Neural cell (in vitro differentiated cells): ENCODE results near the gene PRIMPOL. TPM values are rescaled to one million over a fixed set of nuclear protein-coding genes. Genes with fewer than 3 reads are reported as not detected.

ENCODE experiments used
- H2AFZ ChIP-seq: fragments of 200-600, 300-800 bp; sonication (generic), shearing (Covaris generic); 2 replicates; pipeline ENCODE4 v1.6.0; 2014; ENCODE audit warnings: low read depth, mild to moderate bottlenecking, antibody characterized with exemption, low read length, moderate library complexity
- H3F3A ChIP-seq: fragments of 200-600 bp; shearing (Covaris generic); 2 replicates; pipeline ENCODE4 v1.6.1; 2016; ENCODE audit warnings: mild to moderate bottlenecking, moderate library complexity, mixed read lengths, antibody characterized with exemption, low read length; ENCODE audit not compliant: insufficient read depth, poor library complexity, severe bottlenecking
- H3K27ac ChIP-seq: fragments of 200-600, 300-800 bp; sonication (generic), shearing (Covaris generic); 2 replicates; pipeline ENCODE4 v1.5.1; 2014; ENCODE audit warnings: mild to moderate bottlenecking, low read length, moderate library complexity
- H3K27me3 ChIP-seq: fragments of 300-800, 200-600 bp; sonication (generic), shearing (Covaris generic); 2 replicates; pipeline ENCODE4 v1.6.0; 2014; ENCODE audit warnings: mild to moderate bottlenecking, low read depth, low read length, moderate library complexity; ENCODE audit not compliant: insufficient read depth
- H3K36me3 ChIP-seq: fragments of 300-800, 200-600 bp; sonication (generic), shearing (Covaris generic); 2 replicates; pipeline ENCODE4 v1.5.1; 2014; ENCODE audit warnings: mild to moderate bottlenecking, antibody characterized with exemption, low read length, moderate library complexity; ENCODE audit not compliant: insufficient read depth
- H3K4me2 ChIP-seq: fragments of 300-800, 200-600 bp; sonication (generic), shearing (Covaris generic); 2 replicates; pipeline ENCODE4 v1.6.0; 2014; ENCODE audit warnings: mild to moderate bottlenecking, low read length
- H3K4me3 ChIP-seq: fragments of 300-800, 200-600 bp; sonication (generic), shearing (Covaris generic); 2 replicates; pipeline ENCODE4 v1.5.1; 2014; ENCODE audit warnings: mild to moderate bottlenecking, low read length, moderate library complexity
- H3K79me2 ChIP-seq: fragments of 200-600 bp; shearing (Covaris generic); replicated peaks from 2 replicates; pipeline ENCODE4 v1.6.0; 2014; ENCODE audit warnings: mild to moderate bottlenecking, low read length, moderate library complexity; ENCODE audit not compliant: insufficient read depth
- H3K9ac ChIP-seq: fragments of 300-800, 200-600 bp; sonication (generic), shearing (Covaris generic); 2 replicates; pipeline ENCODE4 v1.6.1; 2016; ENCODE audit warnings: mild to moderate bottlenecking, low read length, mixed read lengths
- H3K9me2 ChIP-seq: fragments of 200-600 bp; shearing (Covaris generic); 2 replicates; pipeline ENCODE4 v1.6.1; 2016; ENCODE audit warnings: mild to moderate bottlenecking, low read length, mixed read lengths; ENCODE audit not compliant: insufficient read depth
- H3K9me3 ChIP-seq: fragments of 200-600, 300-800 bp; sonication (generic), shearing (Covaris generic); 2 replicates; pipeline ENCODE4 v1.6.1; 2016; ENCODE audit warnings: mild to moderate bottlenecking, mixed run types, low read length, moderate library complexity, mixed read lengths
- H4K20me1 ChIP-seq: fragments of 200-600 bp; shearing (Covaris generic); 2 replicates; pipeline ENCODE4 v1.6.1; 2016; ENCODE audit warnings: mild to moderate bottlenecking, mixed run types; ENCODE audit not compliant: insufficient read depth
- EP300 ChIP-seq: fragments of 450-650 bp; conservative IDR thresholded peaks from 2 replicates; pipeline ENCODE4 v1.6.1; 2014; ENCODE audit warnings: antibody characterized with exemption, mild to moderate bottlenecking, moderate library complexity; ENCODE audit not compliant: poor library complexity, severe bottlenecking
- EZH2 ChIP-seq: fragments of 200-600, 300-800 bp; shearing (Covaris generic), sonication (generic); IDR thresholded peaks from 2 replicates; pipeline ENCODE4 v1.6.1; 2014; ENCODE audit warnings: antibody characterized with exemption, low read length, borderline replicate concordance, mild to moderate bottlenecking; ENCODE audit not compliant: insufficient read depth, poor library complexity, severe bottlenecking
- MXI1 ChIP-seq: fragments of 450-650 bp; conservative IDR thresholded peaks from 2 replicates; pipeline ENCODE4 v1.6.1; 2014; ENCODE audit warnings: antibody characterized with exemption, mild to moderate bottlenecking; ENCODE audit not compliant: poor library complexity, severe bottlenecking
- POLR2AphosphoS5 ChIP-seq: IDR thresholded peaks from 2 replicates; pipeline ENCODE4 v1.6.1; 2012
- RAD21 ChIP-seq: fragments of 450-650 bp; conservative IDR thresholded peaks from 2 replicates; pipeline ENCODE4 v1.6.1; 2014; ENCODE audit warnings: antibody characterized with exemption, mild to moderate bottlenecking, moderate library complexity
- REST ChIP-seq: IDR thresholded peaks from 2 replicates; pipeline ENCODE4 v1.6.1; 2012; ENCODE audit warnings: borderline replicate concordance
- SMC3 ChIP-seq: fragments of 450-650 bp; conservative IDR thresholded peaks from 2 replicates; pipeline ENCODE4 v1.6.1; 2014; ENCODE audit warnings: antibody characterized with exemption, mild to moderate bottlenecking, moderate library complexity; ENCODE audit not compliant: poor library complexity
- TAF1 ChIP-seq: IDR thresholded peaks from 2 replicates; pipeline ENCODE4 v1.6.1; 2012; ENCODE audit warnings: low read depth
- polyA plus RNA-seq: library from polyadenylated mRNA; depleted of rRNA; stranded (reverse); fragments of >200 nt; gene quantifications from 2 replicates; pipeline ENCODE4 v1.2.3, GENCODE V29; 2014
- TF ChIP-seq, protein P1 (sequence below): fragments of 450-650 bp; IDR thresholded peaks from 2 replicates; pipeline ENCODE4 v1.5.1; 2014; ENCODE audit warnings: antibody characterized with exemption, mild to moderate bottlenecking, moderate library complexity; ENCODE audit not compliant: poor library complexity, severe bottlenecking

The PRIMPOL gene
- polyA plus RNA-seq, 1 donor from 2014 or later, result 23.6 TPM

DNA sequence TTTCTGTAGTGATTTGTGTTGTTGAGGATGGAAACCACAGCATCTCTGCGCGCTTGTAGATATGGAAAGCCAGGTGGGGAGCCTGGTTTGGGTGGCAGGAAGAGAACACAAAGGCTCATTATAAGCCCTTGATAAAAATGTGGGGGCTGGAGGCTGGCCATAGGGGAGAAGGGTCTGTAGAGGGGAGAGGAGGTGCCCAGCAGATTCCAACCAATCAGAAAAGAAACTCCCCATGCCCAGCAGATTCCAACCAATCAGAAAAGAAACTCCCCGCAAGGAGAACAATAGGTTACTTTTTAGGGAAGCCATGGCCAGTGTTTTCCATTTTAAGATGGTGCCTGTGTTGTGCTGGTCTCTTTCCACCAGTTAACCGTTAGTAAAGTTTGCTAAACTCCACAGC, 94.1 kb downstream of the PRIMPOL start:
- Histone ChIP-seq H3K79me2 (no peaks in the 10 kb centered on the region), H3K9ac (no peak overlapping the region), H3F3A (no peaks in the 10 kb centered on the region), H3K4me3 (no peak overlapping the region), H2AFZ (no peak overlapping the region), H3K27me3 (no peaks in the 10 kb centered on the region), H3K27ac (no peak overlapping the region), H3K9me3 (no peaks in the 10 kb centered on the region), H3K9me2 (no peaks in the 10 kb centered on the region), H3K4me2 (no peak overlapping the region), H3K36me3 (no peaks in the 10 kb centered on the region), H4K20me1 (no peaks in the 10 kb centered on the region)
- no peak for TF ChIP-seq TAF1
- TF ChIP-seq EP300, result no peak
- TF ChIP-seq, protein P1, sequence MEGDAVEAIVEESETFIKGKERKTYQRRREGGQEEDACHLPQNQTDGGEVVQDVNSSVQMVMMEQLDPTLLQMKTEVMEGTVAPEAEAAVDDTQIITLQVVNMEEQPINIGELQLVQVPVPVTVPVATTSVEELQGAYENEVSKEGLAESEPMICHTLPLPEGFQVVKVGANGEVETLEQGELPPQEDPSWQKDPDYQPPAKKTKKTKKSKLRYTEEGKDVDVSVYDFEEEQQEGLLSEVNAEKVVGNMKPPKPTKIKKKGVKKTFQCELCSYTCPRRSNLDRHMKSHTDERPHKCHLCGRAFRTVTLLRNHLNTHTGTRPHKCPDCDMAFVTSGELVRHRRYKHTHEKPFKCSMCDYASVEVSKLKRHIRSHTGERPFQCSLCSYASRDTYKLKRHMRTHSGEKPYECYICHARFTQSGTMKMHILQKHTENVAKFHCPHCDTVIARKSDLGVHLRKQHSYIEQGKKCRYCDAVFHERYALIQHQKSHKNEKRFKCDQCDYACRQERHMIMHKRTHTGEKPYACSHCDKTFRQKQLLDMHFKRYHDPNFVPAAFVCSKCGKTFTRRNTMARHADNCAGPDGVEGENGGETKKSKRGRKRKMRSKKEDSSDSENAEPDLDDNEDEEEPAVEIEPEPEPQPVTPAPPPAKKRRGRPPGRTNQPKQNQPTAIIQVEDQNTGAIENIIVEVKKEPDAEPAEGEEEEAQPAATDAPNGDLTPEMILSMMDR, result no peak
- no peak for TF ChIP-seq RAD21
- no peak for TF ChIP-seq MXI1
- no peak for TF ChIP-seq EZH2
- TF ChIP-seq SMC3, result no peak
- TF ChIP-seq POLR2AphosphoS5, result no peak
- TF ChIP-seq REST, result no peak

DNA sequence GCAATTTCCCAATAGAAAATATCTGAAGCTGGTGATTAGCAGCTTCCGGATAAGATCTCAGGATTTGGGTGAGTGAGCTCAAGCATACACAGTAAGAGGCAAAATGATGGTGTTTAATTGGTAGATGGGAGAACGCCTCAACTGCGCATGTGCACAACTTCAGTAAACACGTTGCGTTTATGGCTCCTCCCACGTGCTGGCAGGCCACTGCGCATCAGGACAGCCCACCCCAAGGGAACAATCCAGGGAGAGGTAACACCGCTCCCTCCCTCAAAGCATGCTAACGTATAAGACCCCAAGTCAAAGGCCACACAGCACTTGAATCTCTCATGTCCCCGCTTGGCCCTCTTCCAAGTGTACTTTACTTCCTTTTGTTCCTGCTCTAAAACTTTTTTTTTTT, 94.7 kb downstream of the PRIMPOL start:
- Histone ChIP-seq H3F3A (no peaks in the 10 kb centered on the region), H3K9me2 (no peaks in the 10 kb centered on the region), H3K9ac (no peak overlapping the region), H3K4me3 (no peak overlapping the region), H3K79me2 (no peaks in the 10 kb centered on the region), H3K27me3 (no peaks in the 10 kb centered on the region), H3K36me3 (no peaks in the 10 kb centered on the region), H2AFZ (no peak overlapping the region), H3K27ac (no peak overlapping the region), H3K9me3 (no peaks in the 10 kb centered on the region), H4K20me1 (no peaks in the 10 kb centered on the region), H3K4me2 (no peak overlapping the region)
- no peak for TF ChIP-seq RAD21
- TF ChIP-seq, protein P1, result no peak
- TF ChIP-seq EZH2, result no peak
- TF ChIP-seq POLR2AphosphoS5, result no peak
- TF ChIP-seq REST, result no peak
- no peak for TF ChIP-seq MXI1
- TF ChIP-seq SMC3, result no peak
- no peak for TF ChIP-seq TAF1
- no peak for TF ChIP-seq EP300
